KMS-11 (cell line): Measurements from ENCODE around the gene LIMK1.

Source experiments
- H2AFZ ChIP-seq: fragments of 200-600 bp; sonication (generic); 2 replicates; pipeline ENCODE4 v1.6.1; 2016; ENCODE audit warnings: antibody characterized with exemption, mixed run types, low read depth
- H3K27ac ChIP-seq: fragments of 200-600 bp; sonication (generic); 2 replicates; pipeline ENCODE4 v1.6.1; 2016; ENCODE audit warnings: mild to moderate bottlenecking, mixed run types
- H3K27me3 ChIP-seq: fragments of 200-600 bp; sonication (generic); 2 replicates; pipeline ENCODE4 v1.6.1; 2017; ENCODE audit warnings: mild to moderate bottlenecking, low read depth, mixed run types, moderate library complexity; ENCODE audit not compliant: insufficient read depth
- H3K36me3 ChIP-seq: fragments of 200-600 bp; sonication (generic); 2 replicates; pipeline ENCODE4 v1.6.1; 2017; ENCODE audit warnings: mild to moderate bottlenecking, mixed run types; ENCODE audit not compliant: insufficient read depth
- H3K4me1 ChIP-seq: fragments of 200-600 bp; sonication (generic); 2 replicates; pipeline ENCODE4 v1.6.1; 2016; ENCODE audit warnings: mild to moderate bottlenecking, low read depth, mixed run types; ENCODE audit not compliant: poor library complexity, severe bottlenecking
- H3K4me2 ChIP-seq: fragments of 200-600 bp; sonication (generic); 2 replicates; pipeline ENCODE4 v1.7.0; 2016; ENCODE audit warnings: mild to moderate bottlenecking, mixed run types
- H3K4me3 ChIP-seq: fragments of 200-600 bp; sonication (generic); IDR thresholded peaks from 2 replicates; pipeline ENCODE4 v1.6.1; 2017; ENCODE audit warnings: low read depth, low read length, mixed read lengths; ENCODE audit not compliant: insufficient read depth
- H3K79me2 ChIP-seq: fragments of 200-600 bp; sonication (generic); 2 replicates; pipeline ENCODE4 v1.6.1; 2016; ENCODE audit warnings: low read depth, mixed run types; ENCODE audit not compliant: insufficient read depth
- H3K9ac ChIP-seq: fragments of 200-600 bp; sonication (generic); 2 replicates; pipeline ENCODE4 v1.6.1; 2016; ENCODE audit warnings: mild to moderate bottlenecking, mixed run types
- H4K20me1 ChIP-seq: fragments of 200-600 bp; sonication (generic); 2 replicates; pipeline ENCODE4 v1.6.1; 2016; ENCODE audit warnings: mild to moderate bottlenecking, mixed run types; ENCODE audit not compliant: insufficient read depth
- TF ChIP-seq, protein P1 (sequence below): fragments of 200-600 bp; sonication (generic); conservative IDR thresholded peaks from 2 replicates; pipeline ENCODE4 v1.6.1; 2017; ENCODE audit warnings: low read depth, mild to moderate bottlenecking, antibody characterized with exemption, low read length, moderate library complexity, mixed read lengths

LIMK1 gene

DNA sequence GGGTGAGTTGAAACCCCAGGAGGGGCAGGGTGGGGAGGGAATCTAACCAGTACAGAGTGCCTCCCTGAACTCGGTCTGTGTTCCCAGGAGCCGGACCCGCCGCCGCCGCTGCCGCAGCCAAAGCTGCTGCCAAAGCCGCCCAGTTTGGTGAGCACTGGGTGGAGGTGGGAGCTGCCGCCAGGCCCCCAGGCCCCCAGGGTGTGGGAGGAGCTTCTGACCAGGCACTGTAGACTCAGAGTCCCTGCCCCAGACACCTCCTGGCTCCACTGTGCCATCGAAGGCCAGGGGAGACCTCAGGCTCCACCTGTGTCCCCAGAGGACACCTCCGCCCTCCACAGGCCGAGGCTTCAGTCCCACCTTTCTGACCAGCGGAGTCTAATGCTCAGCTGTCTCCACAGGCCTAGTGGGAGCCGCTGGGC lies 20.4 kb upstream of the LIMK1 start:
- Histone ChIP-seq H3K9ac (no peak overlapping the region), H3K4me2 (no peak overlapping the region), H2AFZ (no peak overlapping the region), H3K27me3 (peaks cover 31% of the 10 kb centered on the region), H3K4me3 (no peak overlapping the region), H3K36me3 (no peaks in the 10 kb centered on the region), H4K20me1 (no peaks in the 10 kb centered on the region), H3K27ac (no peak overlapping the region), H3K79me2 (no peaks in the 10 kb centered on the region), H3K4me1 (no peaks in the 10 kb centered on the region)
- TF ChIP-seq, protein P1, sequence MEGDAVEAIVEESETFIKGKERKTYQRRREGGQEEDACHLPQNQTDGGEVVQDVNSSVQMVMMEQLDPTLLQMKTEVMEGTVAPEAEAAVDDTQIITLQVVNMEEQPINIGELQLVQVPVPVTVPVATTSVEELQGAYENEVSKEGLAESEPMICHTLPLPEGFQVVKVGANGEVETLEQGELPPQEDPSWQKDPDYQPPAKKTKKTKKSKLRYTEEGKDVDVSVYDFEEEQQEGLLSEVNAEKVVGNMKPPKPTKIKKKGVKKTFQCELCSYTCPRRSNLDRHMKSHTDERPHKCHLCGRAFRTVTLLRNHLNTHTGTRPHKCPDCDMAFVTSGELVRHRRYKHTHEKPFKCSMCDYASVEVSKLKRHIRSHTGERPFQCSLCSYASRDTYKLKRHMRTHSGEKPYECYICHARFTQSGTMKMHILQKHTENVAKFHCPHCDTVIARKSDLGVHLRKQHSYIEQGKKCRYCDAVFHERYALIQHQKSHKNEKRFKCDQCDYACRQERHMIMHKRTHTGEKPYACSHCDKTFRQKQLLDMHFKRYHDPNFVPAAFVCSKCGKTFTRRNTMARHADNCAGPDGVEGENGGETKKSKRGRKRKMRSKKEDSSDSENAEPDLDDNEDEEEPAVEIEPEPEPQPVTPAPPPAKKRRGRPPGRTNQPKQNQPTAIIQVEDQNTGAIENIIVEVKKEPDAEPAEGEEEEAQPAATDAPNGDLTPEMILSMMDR = no peak

DNA sequence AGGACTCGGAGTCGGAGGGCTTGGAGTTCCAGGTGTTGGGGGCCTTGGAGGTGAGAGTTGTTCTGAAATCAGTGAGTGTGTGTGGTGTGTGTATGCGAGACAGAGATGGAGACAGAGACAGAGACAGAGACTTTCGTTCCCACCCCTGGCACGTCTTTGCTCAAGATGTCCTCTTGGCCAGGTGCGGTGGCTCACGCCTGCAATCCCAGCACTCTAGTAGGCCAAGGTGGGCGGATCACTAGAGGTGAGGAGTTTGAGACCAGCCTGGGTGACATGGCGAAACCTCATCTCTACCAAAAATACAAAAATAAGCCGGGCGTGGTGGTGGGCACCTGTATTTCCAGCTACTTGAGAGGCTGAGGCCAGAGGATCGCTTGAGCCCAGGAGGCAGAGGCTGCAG lies 20.0 kb upstream of the LIMK1 start:
- no peaks in the 10 kb centered on the region for H3K36me3 ChIP-seq
- no peak overlapping the region for H3K4me3 ChIP-seq
- H3K27me3 ChIP-seq = peaks cover 27% of the 10 kb centered on the region
- no peak overlapping the region for H2AFZ ChIP-seq
- no peaks in the 10 kb centered on the region for H4K20me1 ChIP-seq
- TF ChIP-seq, protein P1 = no peak
- H3K4me2 ChIP-seq = no peak overlapping the region
- no peak overlapping the region for H3K27ac ChIP-seq
- no peaks in the 10 kb centered on the region for H3K4me1 ChIP-seq
- no peak overlapping the region for H3K9ac ChIP-seq
- H3K79me2 ChIP-seq = no peaks in the 10 kb centered on the region

DNA sequence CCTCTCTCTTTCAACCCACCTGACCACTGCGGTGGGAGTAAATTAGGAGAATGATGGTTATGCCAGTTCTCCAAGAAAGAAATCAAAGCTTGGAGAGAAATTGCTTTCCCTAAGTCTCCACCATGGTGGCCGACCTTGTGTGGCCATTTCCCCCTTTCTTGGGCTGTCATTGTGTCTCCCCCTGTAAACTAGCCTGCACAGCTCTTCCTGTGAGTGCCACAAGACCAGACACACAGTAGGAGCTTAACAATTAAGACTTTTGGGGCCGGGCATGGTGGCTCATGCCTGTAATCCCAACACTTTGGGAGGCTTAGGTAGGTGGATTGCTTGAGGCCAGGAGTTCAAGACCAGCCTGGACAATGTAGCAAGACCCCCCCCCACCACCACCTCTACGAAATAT lies 18.9 kb upstream of the LIMK1 start:
- Histone ChIP-seq H3K4me3 (no peak overlapping the region), H3K9ac (no peak overlapping the region), H3K27ac (no peak overlapping the region), H3K79me2 (no peaks in the 10 kb centered on the region), H3K36me3 (no peaks in the 10 kb centered on the region), H3K4me1 (no peaks in the 10 kb centered on the region), H3K4me2 (no peak overlapping the region), H3K27me3 (peaks cover 16% of the 10 kb centered on the region), H2AFZ (no peak overlapping the region), H4K20me1 (no peaks in the 10 kb centered on the region)
- TF ChIP-seq, protein P1 = no peak

DNA sequence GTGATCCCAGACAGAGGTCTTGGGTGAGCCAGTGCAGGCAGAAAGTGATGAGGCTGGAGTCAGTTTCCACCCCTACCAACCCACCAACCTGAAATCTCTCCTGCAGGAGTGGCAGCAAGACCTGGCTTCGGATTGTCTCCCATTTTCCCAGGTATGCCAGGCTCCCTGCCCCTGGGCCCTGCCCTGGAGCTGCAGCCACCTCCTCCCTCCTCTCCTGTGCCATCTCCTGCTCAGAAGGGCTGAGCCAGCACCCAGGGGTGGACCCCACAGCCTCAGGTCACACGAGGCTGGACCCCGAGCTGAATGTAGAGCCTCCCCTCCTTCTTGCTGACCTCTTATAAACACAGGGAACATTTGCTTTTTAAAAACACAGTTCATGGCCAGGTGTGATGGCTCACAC lies 17.0 kb upstream of the LIMK1 start:
- TF ChIP-seq, protein P1 = no peak
- no peaks in the 10 kb centered on the region for H3K4me1 ChIP-seq
- H3K27me3 ChIP-seq = no peaks in the 10 kb centered on the region; the same call in 1 of the 2 replicates
- no peak overlapping the region for H3K4me2 ChIP-seq
- H3K27ac ChIP-seq = no peak overlapping the region
- no peaks in the 10 kb centered on the region for H4K20me1 ChIP-seq
- H3K9ac ChIP-seq = no peak overlapping the region
- no peak overlapping the region for H2AFZ ChIP-seq
- H3K4me3 ChIP-seq = no peak overlapping the region
- no peaks in the 10 kb centered on the region for H3K36me3 ChIP-seq
- no peaks in the 10 kb centered on the region for H3K79me2 ChIP-seq
